ENCODE results near the gene PTPN23.
"Not testable (repeated sequence)": the region's sequence is repeated elsewhere in the genome, so short reads cannot be mapped to it uniquely, and the experiment has no call there.

Gene PTPN23

DNA sequence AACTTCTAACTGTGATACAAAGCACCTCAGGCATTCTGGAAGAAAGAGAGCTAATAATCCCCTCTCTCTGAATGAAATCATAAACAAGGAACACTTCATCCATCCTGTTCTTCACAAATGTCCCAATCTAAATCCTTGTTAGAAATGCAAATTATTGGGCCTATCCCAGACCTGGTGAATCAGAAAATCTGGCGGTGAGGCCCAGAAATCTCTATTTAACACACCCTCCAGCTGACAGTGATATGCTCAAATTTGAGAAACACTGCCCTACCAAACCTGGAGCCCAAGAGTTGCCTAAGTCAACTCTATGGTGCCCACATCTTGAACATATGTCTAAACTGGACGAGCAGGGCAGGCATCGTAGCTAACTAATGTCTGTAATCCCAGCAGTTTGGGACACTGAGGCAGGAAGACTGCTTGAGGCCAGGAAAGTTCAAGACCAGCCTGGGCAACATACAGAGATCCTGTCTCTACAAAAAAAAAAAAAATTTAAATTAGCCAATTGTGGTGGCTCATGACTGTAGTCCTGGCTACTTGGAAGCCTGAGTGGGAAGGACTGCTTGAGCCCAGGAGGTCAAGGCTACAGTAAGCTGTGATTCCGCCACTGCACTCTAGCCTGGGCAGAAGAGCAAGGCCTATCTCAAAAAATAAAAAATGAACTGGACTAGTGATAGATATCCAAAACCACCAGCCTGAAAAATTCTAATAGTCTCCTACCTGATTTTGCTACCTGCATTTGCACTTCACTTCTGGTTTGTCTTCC, 71.8 kb downstream of the PTPN23 start:
- DNase-seq: no peak

DNA sequence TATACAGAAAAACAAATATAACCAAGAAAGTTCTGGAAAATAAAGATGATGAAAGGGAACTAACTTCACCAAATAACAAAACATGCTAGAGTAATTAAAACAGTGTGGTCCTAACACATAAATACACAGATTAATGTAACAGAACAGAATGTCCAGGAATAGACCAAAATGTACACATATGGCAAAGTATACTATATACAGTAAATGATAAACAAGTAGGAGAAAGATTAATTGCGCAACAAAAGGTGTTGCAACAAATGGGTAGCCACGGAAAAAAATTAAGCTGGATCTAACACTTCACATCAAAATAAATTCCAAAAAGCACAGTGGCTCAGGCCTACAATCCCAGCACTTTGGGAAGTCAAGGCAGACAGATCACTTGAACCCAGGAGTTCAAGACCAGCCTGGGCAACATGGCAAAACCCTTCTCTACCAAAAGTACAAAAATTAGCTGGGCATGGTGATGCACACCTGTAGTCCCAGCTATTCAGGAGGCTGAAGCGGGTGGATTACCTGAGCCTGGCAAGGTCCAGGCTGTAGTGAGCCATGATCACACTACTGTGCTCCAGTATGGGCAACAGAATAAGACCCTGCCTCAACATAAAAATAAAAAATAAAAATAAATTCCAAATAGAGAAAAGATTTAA, 75.1 kb downstream of the PTPN23 start:
- DNase-seq: no peak

DNA sequence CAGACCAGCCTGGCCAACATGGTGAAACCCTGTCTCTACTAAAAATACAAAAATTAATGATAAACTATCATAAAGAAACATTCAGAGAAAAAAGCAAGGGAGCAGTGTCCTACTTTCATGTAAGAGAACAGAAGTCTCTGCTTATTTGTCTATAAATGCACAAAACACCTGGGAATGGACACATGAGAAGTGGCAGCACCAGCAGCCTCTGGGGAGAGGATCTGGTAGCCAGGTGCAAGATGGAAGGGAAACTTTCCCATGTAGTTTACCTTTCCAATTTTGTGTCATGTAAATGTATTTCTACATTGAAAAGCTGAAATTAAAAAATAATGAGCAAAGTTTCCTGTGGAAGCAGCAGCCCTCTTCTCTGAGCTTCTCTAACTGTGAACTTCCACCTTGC, 76.2 kb downstream of the PTPN23 start:
- no peak for DNase-seq

DNA sequence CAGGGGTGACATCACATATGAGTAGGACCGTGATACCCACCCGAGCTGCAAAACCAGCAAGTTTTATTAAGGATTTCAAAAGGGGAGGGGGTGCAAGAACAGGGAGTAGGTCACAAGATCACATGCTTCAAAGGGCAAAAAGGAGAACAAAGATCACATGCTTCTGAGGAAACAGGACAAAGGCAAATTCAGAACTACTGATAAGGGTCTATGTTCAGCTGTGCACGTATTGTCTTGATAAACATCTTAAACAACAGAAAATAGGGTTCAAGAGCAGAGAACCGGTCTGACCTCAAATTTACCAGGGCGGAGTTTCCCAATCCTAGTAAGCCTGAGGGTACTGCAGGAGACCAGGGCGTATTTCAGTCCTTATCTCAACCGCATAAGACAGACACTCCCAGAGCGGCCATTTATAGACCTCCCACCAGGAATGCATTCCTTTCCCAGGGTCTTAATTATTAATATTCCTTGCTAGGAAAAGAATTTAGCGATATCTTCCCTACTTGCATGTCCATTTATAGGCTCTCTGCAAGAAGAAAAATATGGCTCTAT, 78.8 kb downstream of the PTPN23 start:
- DNase-seq: not testable (repeated sequence)

All from T-helper 9 cell (primary cell).